ENCODE data around the gene ZSWIM5.
"Not testable (repeated sequence)": the region's sequence is repeated elsewhere in the genome, so short reads cannot be mapped to it uniquely, and the experiment has no call there.

The ZSWIM5 gene

GRCh38 chr1:45101947-45102346 is 104.5 kb downstream of the ZSWIM5 start:
- Histone ChIP-seq H3K4me2 (ENCODE audit: low read depth, low read length) (no peak overlapping the region), H3K9ac (ENCODE audit: low read length) (no peak overlapping the region), H3F3A (ENCODE audit: insufficient read depth, low read length) (no peaks in the 10 kb centered on the region), H3K4me1 (ENCODE audit: low read length) (no peaks in the 10 kb centered on the region), H3K9me3 (replicated peaks; ENCODE audit: insufficient read depth, low read length) (no peaks in the 10 kb centered on the region), H4K20me1 (ENCODE audit: insufficient read depth, low read length) (no peaks in the 10 kb centered on the region), H3K27me3 (replicated peaks; ENCODE audit: insufficient read depth, low read length) (no peaks in the 10 kb centered on the region), H2AFZ (ENCODE audit: low read length) (no peak overlapping the region), H3K79me2 (ENCODE audit: low read length) (no peaks in the 10 kb centered on the region), H3K27ac (ENCODE audit: low read length) (no peak overlapping the region), H3K36me3 (replicated peaks; ENCODE audit: insufficient read depth, low read length) (no peaks in the 10 kb centered on the region), H3K4me3 (ENCODE audit: low read length) (no peak overlapping the region), H3K9me2 (replicated peaks; ENCODE audit: insufficient read depth, low read length) (no peaks in the 10 kb centered on the region)
- DNase-seq: no peak
- TF ChIP-seq EZH2 (optimal IDR thresholded peaks at IDR 0.05; ENCODE audit: low read depth, low read length): no peak
- TF ChIP-seq, protein P1, sequence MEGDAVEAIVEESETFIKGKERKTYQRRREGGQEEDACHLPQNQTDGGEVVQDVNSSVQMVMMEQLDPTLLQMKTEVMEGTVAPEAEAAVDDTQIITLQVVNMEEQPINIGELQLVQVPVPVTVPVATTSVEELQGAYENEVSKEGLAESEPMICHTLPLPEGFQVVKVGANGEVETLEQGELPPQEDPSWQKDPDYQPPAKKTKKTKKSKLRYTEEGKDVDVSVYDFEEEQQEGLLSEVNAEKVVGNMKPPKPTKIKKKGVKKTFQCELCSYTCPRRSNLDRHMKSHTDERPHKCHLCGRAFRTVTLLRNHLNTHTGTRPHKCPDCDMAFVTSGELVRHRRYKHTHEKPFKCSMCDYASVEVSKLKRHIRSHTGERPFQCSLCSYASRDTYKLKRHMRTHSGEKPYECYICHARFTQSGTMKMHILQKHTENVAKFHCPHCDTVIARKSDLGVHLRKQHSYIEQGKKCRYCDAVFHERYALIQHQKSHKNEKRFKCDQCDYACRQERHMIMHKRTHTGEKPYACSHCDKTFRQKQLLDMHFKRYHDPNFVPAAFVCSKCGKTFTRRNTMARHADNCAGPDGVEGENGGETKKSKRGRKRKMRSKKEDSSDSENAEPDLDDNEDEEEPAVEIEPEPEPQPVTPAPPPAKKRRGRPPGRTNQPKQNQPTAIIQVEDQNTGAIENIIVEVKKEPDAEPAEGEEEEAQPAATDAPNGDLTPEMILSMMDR (IDR thresholded peaks at IDR 0.05; ENCODE audit: low read length): no peak
- no peak for TF ChIP-seq EZH2phosphoT487 (IDR thresholded peaks at IDR 0.05; ENCODE audit: low read length)

DNA sequence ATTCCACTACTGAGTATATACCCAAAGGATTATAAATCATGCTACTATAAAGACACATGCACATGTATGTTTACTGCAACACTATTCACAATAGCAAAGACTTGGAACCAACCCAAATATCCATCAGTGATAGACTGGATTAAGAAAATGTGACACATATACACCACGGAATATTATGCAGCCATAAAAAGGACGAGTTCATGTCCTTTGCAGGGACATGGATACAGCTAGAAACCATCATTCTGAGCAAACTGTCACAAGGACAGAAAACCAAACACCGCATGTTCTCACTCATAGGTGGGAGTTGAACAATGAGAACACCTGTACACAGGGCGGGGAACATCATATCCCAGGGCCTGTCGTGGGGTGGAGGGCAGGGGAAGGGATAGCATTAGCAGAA is 104.9 kb downstream of the ZSWIM5 start:
- not testable (repeated sequence) for H2AFZ ChIP-seq (ENCODE audit: low read length); DNase-seq; H3K9me3 ChIP-seq (replicated peaks; ENCODE audit: insufficient read depth, low read length); H3K4me1 ChIP-seq (ENCODE audit: low read length); H3K27ac ChIP-seq (ENCODE audit: low read length); H3K36me3 ChIP-seq (replicated peaks; ENCODE audit: insufficient read depth, low read length); H3K4me3 ChIP-seq (ENCODE audit: low read length); H3K9me2 ChIP-seq (replicated peaks; ENCODE audit: insufficient read depth, low read length); H3K4me2 ChIP-seq (ENCODE audit: low read depth, low read length); H3K27me3 ChIP-seq (replicated peaks; ENCODE audit: insufficient read depth, low read length); H4K20me1 ChIP-seq (ENCODE audit: insufficient read depth, low read length); H3F3A ChIP-seq (ENCODE audit: insufficient read depth, low read length); H3K9ac ChIP-seq (ENCODE audit: low read length); H3K79me2 ChIP-seq (ENCODE audit: low read length)

- TF ChIP-seq, protein P1 (IDR thresholded peaks at IDR 0.05; ENCODE audit: low read length): no peak
- no peak for TF ChIP-seq EZH2 (optimal IDR thresholded peaks at IDR 0.05; ENCODE audit: low read depth, low read length)
- no peak for TF ChIP-seq EZH2phosphoT487 (IDR thresholded peaks at IDR 0.05; ENCODE audit: low read length)
- H3K9me3 ChIP-seq (replicated peaks; ENCODE audit: insufficient read depth, low read length): no peaks in the 10 kb centered on the region
- no peak overlapping the region for H3K4me2 ChIP-seq (ENCODE audit: low read depth, low read length)
- no peaks in the 10 kb centered on the region for H3K79me2 ChIP-seq (ENCODE audit: low read length)
- no peak overlapping the region for H3K4me3 ChIP-seq (ENCODE audit: low read length)
- DNase-seq: no peak
- H4K20me1 ChIP-seq (ENCODE audit: insufficient read depth, low read length): no peaks in the 10 kb centered on the region
- H3F3A ChIP-seq (ENCODE audit: insufficient read depth, low read length): no peaks in the 10 kb centered on the region
- H3K9me2 ChIP-seq (replicated peaks; ENCODE audit: insufficient read depth, low read length): no peaks in the 10 kb centered on the region
- H2AFZ ChIP-seq (ENCODE audit: low read length): no peak overlapping the region
- H3K9ac ChIP-seq (ENCODE audit: low read length): no peak overlapping the region
- no peaks in the 10 kb centered on the region for H3K4me1 ChIP-seq (ENCODE audit: low read length)
- H3K36me3 ChIP-seq (replicated peaks; ENCODE audit: insufficient read depth, low read length): no peaks in the 10 kb centered on the region
- H3K27ac ChIP-seq (ENCODE audit: low read length): no peak overlapping the region
- H3K27me3 ChIP-seq (replicated peaks; ENCODE audit: insufficient read depth, low read length): no peaks in the 10 kb centered on the region
Measured at GRCh38 chr1:45097944-45098343, 108.5 kb downstream of the ZSWIM5 start.

GRCh38 chr1:45097079-45097478 is 109.3 kb downstream of the ZSWIM5 start:
- DNase-seq: no peak
- H3K9me3 ChIP-seq (replicated peaks; ENCODE audit: insufficient read depth, low read length): no peaks in the 10 kb centered on the region
- no peaks in the 10 kb centered on the region for H3K36me3 ChIP-seq (replicated peaks; ENCODE audit: insufficient read depth, low read length)
- TF ChIP-seq EZH2phosphoT487 (IDR thresholded peaks at IDR 0.05; ENCODE audit: low read length) (no peak), EZH2 (optimal IDR thresholded peaks at IDR 0.05; ENCODE audit: low read depth, low read length) (no peak)
- TF ChIP-seq, protein P1 (IDR thresholded peaks at IDR 0.05; ENCODE audit: low read length): no peak
- H3K27ac ChIP-seq (ENCODE audit: low read length): no peak overlapping the region
- H2AFZ ChIP-seq (ENCODE audit: low read length): no peak overlapping the region
- H3K9ac ChIP-seq (ENCODE audit: low read length): no peak overlapping the region
- no peaks in the 10 kb centered on the region for H4K20me1 ChIP-seq (ENCODE audit: insufficient read depth, low read length)
- no peaks in the 10 kb centered on the region for H3K27me3 ChIP-seq (replicated peaks; ENCODE audit: insufficient read depth, low read length)
- no peak overlapping the region for H3K4me3 ChIP-seq (ENCODE audit: low read length)
- H3K79me2 ChIP-seq (ENCODE audit: low read length): no peaks in the 10 kb centered on the region
- no peaks in the 10 kb centered on the region for H3K4me1 ChIP-seq (ENCODE audit: low read length)
- no peaks in the 10 kb centered on the region for H3K9me2 ChIP-seq (replicated peaks; ENCODE audit: insufficient read depth, low read length)
- H3F3A ChIP-seq (ENCODE audit: insufficient read depth, low read length): no peaks in the 10 kb centered on the region
- no peak overlapping the region for H3K4me2 ChIP-seq (ENCODE audit: low read depth, low read length)
